OCI-M2 (cell line): ENCODE measurements around the gene ATP8A2.

Experiments
- DNase-seq: peaks from one replicate; lab custom pipeline; 2025; ENCODE audit not compliant: unreplicated experiment; lab: John Stamatoyannopoulos, UW

ATP8A2 gene

GRCh38 chr13:25380741-25381324, 9.1 kb downstream of the ATP8A2 start:
- no peak for DNase-seq

- no peak for DNase-seq
Measured at GRCh38 chr13:25384758-25385410, 13.1 kb downstream of the ATP8A2 start.

- no peak for DNase-seq
Measured at GRCh38 chr13:25391932-25392331, 20.2 kb downstream of the ATP8A2 start.

GRCh38 chr13:25394402-25395060, 22.8 kb downstream of the ATP8A2 start:
- no peak for DNase-seq

GRCh38 chr13:25397763-25398162, 26.0 kb downstream of the ATP8A2 start:
- no peak for DNase-seq

- DNase-seq = no peak
Measured at GRCh38 chr13:25400925-25401324, 29.2 kb downstream of the ATP8A2 start.

- no peak for DNase-seq
Measured at GRCh38 chr13:25401958-25402357, 30.2 kb downstream of the ATP8A2 start.

- DNase-seq = no peak
Measured at GRCh38 chr13:25406377-25406776, 34.6 kb downstream of the ATP8A2 start.

- no peak for DNase-seq
Measured at GRCh38 chr13:25409938-25410337, 38.2 kb downstream of the ATP8A2 start.

GRCh38 chr13:25415241-25415640, 43.5 kb downstream of the ATP8A2 start:
- no peak for DNase-seq

- no peak for DNase-seq
Measured at GRCh38 chr13:25417535-25417934, 45.8 kb downstream of the ATP8A2 start.

- no peak for DNase-seq
Measured at GRCh38 chr13:25420161-25420560, 48.4 kb downstream of the ATP8A2 start.

- no peak for DNase-seq
Measured at GRCh38 chr13:25421612-25422011, 49.8 kb downstream of the ATP8A2 start.

- DNase-seq = no peak
Measured at GRCh38 chr13:25422153-25422552, 50.4 kb downstream of the ATP8A2 start.

- no peak for DNase-seq
Measured at GRCh38 chr13:25423831-25424230, 52.1 kb downstream of the ATP8A2 start.

GRCh38 chr13:25429466-25429865, 57.7 kb downstream of the ATP8A2 start:
- no peak for DNase-seq

- DNase-seq = no peak
Measured at GRCh38 chr13:25432691-25433090, 60.9 kb downstream of the ATP8A2 start.

- DNase-seq = no peak
Measured at GRCh38 chr13:25440061-25440460, 68.3 kb downstream of the ATP8A2 start.

- no peak for DNase-seq
Measured at GRCh38 chr13:25446261-25446660, 74.5 kb downstream of the ATP8A2 start.

GRCh38 chr13:25447396-25447795, 75.6 kb downstream of the ATP8A2 start:
- DNase-seq = no peak

- no peak for DNase-seq
Measured at GRCh38 chr13:25453850-25454365, 82.1 kb downstream of the ATP8A2 start.

- no peak for DNase-seq
Measured at GRCh38 chr13:25455146-25455545, 83.4 kb downstream of the ATP8A2 start.
